GM12874 (cell line): ENCODE results near the gene PRRT2.

Source experiments
- CTCF ChIP-seq: IDR thresholded peaks from 2 replicates; pipeline ENCODE4 v1.5.1; 2011; ENCODE audit warnings: low read depth, mild to moderate bottlenecking, control low read depth, low read length, moderate library complexity; ENCODE audit not compliant: insufficient read depth

The PRRT2 gene

DNA sequence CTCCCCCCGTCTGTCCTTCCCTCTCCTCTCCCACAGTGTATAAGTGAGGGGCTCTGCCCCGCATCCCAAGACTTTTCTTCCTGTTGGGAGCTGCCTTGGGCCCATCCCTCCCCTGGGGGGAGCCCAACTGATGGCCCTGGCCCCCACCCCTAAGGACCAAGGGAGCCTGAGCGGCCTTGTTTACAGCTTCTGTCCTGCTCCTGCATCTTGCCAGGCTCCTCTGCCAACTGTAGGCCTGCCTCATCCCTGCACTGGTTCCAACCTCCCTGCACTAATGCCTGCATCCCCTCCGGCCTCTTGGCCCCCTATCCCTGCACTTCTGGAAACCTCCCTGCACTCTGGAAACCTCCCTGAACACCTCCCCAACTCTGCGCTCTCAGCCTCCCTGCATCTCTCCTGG lies 2.6 kb downstream of the PRRT2 start:
- no peak for TF ChIP-seq CTCF

GRCh38 chr16:29815032-29815721 lies 3.2 kb downstream of the PRRT2 start:
- no peak for TF ChIP-seq CTCF

GRCh38 chr16:29815793-29816693 lies 4.0 kb downstream of the PRRT2 start, which contains the start of gene PAGR1:
Gene PAGR1 (plus strand): TSS chr16:29816152. CDS start chr16:29816526, 374 bp downstream.
- TF ChIP-seq CTCF: peak; percentile 98

DNA sequence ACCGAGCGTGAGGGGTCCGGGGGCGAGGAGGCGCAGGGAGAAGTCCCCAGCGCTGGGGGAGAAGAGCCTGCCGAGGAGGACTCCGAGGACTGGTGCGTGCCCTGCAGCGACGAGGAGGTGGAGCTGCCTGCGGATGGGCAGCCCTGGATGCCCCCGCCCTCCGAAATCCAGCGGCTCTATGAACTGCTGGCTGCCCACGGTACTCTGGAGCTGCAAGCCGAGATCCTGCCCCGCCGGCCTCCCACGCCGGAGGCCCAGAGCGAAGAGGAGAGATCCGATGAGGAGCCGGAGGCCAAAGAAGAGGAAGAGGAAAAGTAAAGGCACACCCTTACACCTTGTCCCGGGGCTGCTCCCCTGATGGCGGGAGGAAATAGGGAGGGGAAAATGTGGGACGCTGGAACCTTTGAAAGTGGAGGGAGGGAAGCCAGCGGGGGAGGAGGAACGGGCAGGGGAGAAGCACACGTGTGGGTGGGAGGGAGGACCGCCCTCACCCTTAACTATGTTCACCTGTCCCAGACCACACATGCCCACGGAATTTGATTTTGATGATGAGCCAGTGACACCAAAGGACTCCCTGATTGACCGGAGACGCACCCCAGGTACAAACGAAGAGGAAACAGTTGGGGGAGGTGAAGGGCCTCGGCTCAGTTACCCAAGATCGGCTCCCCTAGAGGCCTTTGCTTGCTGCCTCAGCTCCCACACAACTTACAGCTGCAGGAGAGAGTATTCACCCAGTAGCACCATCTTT lies 4.9 kb downstream of the PRRT2 start:
- peak; percentile 33 for TF ChIP-seq CTCF

- TF ChIP-seq CTCF: no peak
These were observed 6.1 kb downstream of the PRRT2 start for GRCh38 chr16:29818082-29818481.

DNA sequence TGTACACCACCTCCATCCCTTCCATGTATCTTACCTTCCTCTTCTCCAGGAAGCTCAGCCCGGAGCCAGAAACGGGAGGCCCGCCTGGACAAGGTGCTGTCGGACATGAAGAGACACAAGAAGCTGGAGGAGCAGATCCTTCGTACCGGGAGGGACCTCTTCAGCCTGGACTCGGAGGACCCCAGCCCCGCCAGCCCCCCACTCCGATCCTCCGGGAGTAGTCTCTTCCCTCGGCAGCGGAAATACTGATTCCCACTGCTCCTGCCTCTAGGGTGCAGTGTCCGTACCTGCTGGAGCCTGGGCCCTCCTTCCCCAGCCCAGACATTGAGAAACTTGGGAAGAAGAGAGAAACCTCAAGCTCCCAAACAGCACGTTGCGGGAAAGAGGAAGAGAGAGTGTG lies 7.5 kb downstream of the PRRT2 start:
- TF ChIP-seq CTCF: no peak

DNA sequence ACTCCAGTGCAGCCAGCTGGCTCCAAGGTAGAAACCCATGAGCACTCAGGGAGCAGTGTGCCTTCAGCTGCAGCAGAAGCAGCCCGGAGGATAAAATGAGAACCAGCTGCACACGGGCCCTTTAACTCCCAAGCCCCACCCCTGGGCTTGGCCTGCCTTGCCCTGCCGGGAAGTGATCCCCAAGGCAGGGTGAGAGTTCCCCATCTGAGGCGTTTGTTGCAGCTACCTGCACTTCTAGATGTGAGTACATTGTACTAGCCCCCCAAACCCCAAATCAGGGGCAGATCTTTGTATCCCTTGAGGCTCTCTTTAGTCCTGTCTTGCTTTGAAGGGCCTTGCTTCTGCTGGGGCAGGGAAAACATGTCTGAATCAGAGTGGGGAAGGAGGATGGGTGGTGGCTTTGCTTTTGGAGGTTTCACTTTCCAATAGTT lies 8.3 kb downstream of the PRRT2 start, which contains the start of gene MVP:
Gene MVP (plus strand): TSS at position 192 of the 431 bp plus-strand sequence. CDS start 10,088 bp downstream, outside the sequence.
- no peak for TF ChIP-seq CTCF
